Stimulated activated CD4-positive, alpha-beta T cell treated with anti-CD3 and anti-CD28 coated beads, TNF-alpha, amount 100 ng/mL, for 48 hours (primary cell): ENCODE results near the gene ZNF836.
"Not testable (repeated sequence)": the region's sequence is repeated elsewhere in the genome, so short reads cannot be mapped to it uniquely, and the experiment has no call there.

Experiments
- DNase-seq, 3 donors: peaks; one replicate each; pipeline ENCODE4 v3.0.0-alpha.2; 2020; ENCODE audit warnings: low read depth in 3 of 3

The ZNF836 gene

DNA sequence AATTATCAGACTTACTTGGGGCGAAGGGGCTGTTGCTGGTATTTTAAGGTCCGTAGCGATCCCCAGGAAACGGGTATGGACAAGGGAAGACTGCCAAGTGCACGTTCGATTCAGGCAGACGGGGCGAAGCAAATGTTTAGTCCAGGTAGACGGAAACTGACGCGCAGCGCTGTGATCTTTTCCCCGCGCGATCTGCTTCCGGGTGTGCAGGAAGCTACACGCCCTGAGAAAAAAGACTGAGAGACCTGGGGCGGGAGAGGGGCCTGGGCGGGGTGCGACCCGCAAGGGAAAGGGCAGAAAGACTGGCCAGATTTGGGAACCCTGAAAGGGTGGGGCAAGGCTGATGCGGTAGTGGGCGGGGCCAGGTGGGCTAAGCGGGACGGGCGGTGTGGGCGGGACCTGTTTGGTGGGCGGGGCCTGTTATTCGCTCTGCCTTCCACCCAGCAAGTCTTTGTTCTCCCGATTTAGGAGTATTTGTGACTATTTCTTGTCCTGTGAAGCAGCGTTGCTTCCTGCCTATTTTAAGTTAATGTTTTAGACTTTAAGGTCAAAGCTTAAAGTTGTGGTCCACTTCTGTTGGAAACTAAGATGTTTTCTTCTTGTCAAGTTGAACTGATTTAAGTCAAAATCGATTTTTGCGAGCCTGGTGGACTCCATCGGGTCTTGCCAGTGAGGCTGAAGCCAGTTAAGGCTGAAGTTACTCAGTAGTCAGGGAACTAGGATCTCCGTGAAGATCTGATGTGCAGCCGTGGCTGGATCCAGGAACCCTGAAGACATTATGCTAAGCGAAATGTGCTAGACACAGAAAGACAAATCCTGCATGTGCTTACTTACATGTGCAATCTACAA, at the start of gene ZNF836:
Gene ZNF836, minus strand, starts transcription at position 301 of the 849 bp plus-strand sequence. CDS start 3,549 bp downstream, outside the sequence.
- peak; percentile 76 to 95 (median 84) for DNase-seq

- DNase-seq = no peak
Observed at GRCh38 chr19:52221031-52221430, 49.6 kb upstream of the ZNF836 start.

DNA sequence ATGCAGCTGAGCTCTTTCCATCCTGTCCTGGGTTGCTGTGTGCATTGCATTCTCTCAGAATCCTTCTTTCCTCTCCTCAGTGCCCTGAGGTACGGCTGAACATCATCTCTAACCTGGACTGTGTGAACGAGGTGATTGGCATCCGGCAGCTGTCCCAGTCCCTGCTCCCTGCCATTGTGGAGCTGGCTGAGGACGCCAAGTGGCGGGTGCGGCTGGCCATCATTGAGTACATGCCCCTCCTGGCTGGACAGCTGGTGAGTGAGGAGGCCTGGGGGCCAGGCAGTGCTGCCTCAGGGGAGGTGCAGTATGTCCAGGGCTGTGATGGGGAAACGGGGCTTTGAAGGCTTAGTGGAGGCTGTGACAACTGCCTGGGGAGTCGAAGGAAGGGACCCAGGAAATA, 48.2 kb upstream of the ZNF836 start:
- no peak for DNase-seq

DNA sequence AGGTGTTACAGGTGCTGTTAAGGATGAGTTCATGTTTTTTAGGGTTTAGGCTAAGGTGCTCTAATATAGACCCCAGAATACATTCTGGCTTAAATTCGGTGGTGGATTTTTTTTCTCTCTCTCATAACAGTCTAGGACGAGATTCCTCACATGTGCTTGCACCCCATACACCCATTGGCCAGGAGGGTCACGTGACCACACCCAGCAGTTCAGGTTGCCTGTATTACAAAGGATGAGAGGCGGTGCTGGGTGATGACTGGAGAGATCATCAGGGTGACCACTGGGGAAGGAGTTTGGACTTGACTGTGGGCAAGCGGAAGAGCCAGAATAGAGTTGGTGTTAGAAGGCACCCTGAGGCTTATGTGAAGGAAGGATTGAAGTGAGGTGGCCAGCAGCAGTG, 46.2 kb upstream of the ZNF836 start:
- no peak for DNase-seq

DNA sequence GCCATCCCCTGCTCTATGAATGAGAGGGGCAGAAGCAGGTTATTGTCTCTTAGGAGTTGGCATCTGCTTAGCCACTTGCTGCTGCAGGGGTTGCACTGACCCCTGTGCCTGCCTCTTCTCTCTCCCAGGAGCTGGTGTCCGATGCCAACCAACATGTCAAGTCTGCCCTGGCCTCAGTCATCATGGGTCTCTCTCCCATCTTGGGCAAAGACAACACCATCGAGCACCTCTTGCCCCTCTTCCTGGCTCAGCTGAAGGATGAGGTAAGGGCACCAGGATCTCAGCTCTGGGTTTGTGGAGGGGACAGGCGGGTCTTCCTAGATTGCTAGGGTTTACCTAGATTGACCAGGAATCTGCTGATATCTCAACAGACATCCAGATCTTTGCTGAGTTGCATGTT, 45.0 kb upstream of the ZNF836 start:
- no peak for DNase-seq

GRCh38 chr19:52214241-52214640, 42.8 kb upstream of the ZNF836 start:
- DNase-seq = no peak

- no peak for DNase-seq
Observed at GRCh38 chr19:52212572-52213255, 41.3 kb upstream of the ZNF836 start.

GRCh38 chr19:52211926-52212571, 40.6 kb upstream of the ZNF836 start:
- no peak for DNase-seq

DNA sequence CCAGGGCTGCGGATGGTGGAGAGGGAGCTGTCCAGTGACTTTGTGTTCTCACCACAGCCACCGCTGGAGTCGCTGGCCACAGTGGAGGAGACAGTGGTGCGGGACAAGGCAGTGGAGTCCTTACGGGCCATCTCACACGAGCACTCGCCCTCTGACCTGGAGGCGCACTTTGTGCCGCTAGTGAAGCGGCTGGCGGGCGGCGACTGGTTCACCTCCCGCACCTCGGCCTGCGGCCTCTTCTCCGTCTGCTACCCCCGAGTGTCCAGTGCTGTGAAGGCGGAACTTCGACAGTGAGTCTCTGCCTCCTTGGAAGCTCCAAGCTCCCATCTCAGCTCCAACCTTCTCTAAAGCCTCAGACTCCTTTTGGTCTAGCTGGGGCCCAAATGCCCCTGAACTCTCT, 39.8 kb upstream of the ZNF836 start:
- no peak for DNase-seq

GRCh38 chr19:52206481-52206880, 35.1 kb upstream of the ZNF836 start:
- no peak for DNase-seq

GRCh38 chr19:52200755-52201391, 29.5 kb upstream of the ZNF836 start:
- DNase-seq = not testable (repeated sequence)

- no peak for DNase-seq
Observed at GRCh38 chr19:52200044-52200443, 28.6 kb upstream of the ZNF836 start.

DNA sequence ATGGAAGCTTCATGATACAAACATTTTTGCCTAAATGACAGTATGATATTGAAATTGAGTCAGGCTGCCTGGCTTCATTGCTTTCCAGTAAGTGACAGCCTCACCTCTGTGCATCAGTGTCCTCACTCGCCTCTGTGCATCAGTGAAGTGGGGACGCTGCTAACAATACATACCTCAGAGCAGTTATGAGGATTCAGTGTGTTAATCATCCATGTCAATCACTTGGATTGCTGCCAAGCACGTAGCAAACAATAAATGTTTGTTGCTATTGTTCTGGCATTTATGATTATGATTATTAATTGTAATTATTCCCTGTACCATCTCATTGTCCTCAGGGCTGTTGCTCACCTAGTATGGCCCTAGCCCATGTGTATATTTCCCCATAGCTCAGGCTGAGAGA, 27.3 kb upstream of the ZNF836 start:
- DNase-seq = no peak

DNA sequence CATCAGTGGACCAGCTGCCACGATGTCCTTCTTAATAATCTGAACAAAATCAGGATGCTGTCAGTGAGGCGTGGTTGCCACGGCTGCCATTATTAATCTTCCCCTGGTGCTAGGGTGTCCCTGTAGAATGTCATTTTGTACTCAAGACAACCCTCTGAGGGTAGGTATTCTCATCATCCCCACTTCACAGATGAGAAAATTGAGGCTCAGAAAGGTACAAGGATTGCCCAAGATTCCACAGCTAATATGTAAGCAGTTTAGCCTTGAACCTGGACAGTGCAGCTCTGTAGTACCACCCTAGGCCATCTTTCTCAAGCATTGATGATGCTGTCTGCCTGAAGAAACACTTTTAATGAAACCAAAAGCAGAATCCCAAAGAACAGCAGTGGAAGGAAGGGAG, 26.5 kb upstream of the ZNF836 start:
- DNase-seq = no peak

- DNase-seq = no peak
Observed at GRCh38 chr19:52196256-52196967, 25.0 kb upstream of the ZNF836 start.

DNA sequence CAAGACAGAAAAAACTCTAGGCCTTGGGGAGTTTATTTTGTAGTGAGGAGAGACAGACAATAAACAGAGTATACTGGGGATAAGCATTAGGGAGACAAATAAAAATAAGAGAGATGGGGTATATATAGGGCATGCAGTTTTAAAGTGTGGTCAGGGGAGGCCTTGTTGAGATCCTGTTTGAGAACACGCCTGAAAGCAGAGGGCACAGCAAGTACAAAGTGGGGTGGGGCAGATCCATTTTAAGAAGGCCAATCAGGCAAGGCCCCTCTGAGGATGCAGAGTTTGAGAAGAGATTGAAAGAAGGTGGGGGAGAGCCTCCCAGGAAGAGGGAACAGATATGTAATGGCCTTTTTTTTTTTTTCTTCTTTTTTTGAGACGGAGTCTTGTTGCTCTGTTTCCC, 20.5 kb upstream of the ZNF836 start:
- no peak for DNase-seq

GRCh38 chr19:52191389-52191788, 20.0 kb upstream of the ZNF836 start:
- no peak for DNase-seq

DNA sequence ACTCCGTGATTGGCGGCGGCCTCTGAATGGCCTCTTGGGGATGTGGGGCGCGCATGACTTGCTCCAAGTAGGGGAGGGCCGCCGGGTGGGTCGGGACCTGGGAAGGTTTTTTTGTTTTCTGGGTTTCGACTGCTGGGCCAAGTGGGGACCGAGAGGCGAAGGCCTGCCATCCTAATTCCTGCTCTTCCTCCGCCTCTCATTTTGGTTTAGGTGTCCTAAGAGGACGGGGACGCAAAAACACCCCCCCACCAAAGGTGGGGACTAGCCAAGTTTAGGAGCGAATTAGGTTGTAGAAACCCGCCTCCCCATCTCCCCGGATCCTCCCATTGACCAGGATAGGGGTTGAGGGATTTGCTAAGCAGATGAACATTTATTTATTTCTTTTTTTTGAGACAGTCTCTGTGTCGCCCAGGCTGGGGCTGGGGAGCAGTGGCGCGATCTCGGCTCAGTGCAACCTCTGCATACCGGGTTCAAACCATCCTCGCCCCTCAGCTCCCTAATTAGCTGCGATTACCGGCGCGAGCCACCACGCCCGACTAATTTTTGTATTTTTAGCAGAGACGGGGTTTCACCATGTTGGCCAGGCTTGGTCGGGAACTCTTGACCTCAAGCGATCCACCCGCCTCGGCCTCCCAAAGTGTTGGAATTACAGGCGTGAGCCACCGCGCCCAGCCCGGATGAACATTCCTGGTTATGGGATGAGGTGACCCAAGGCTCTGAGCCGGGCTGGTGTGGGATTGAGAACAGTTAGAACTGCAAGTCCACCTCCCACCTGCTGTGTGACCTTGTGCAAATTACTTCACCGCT, 19.3 kb upstream of the ZNF836 start:
- DNase-seq = no peak

DNA sequence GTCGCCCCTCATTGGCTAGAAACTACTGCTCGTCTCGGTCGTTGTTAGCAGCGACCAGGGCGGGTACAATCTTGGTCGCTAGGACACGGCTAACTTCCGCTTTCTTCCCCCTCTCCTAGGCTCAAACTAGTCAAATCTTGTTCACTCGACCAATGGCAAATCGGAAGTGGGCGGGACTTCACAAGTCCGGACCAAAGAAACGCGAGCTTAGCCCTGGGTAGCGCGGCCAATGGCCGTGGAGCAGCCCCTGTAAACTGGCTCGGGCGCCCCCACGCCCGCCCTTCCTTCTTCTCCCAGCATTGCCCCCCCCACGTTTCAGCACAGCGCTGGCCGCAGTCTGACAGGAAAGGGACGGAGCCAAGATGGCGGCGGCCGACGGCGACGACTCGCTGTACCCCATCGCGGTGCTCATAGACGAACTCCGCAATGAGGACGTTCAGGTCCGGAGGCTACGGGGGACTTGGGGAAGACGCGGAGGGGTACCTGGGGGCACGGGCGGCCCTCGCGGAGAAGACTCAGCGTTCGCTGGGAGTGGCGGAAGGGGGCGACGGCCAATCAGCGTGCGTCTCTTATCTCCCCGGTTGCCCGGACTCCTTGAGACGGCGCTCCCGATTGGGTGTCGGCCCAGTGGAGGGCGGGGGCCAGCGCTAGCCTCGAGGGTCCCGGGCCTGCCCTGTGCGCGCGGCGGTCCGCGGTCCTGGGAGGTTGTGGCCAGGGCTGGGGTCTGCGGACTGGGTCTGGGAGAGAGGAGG, 18.5 kb upstream of the ZNF836 start, which contains the start of gene PPP2R1A:
Gene PPP2R1A, plus strand, starts transcription at position 318 of the 752 bp plus-strand sequence. Its CDS starts 45 bp downstream, at position 363.
- peak; percentile 93 to 97 (median 97) for DNase-seq
